Thyroid gland (tissue), 4 donors: Measurements from ENCODE around the gene CIP2A. TPM values are rescaled to one million over a fixed set of nuclear protein-coding genes. Genes with fewer than 3 reads are reported as not detected.

Source experiments
- DNase-seq, 2 donors: peaks; one replicate each; pipeline ENCODE4 v3.0.0-alpha.2; 2019
- H3K27ac ChIP-seq, 3 donors: fragments of 200-600 bp; sonication (generic); 1 replicate in 2 of 3; 2 replicates in 1 of 3; pipeline ENCODE4 v1.5.1; 2016 to 2019; ENCODE audit warnings: mild to moderate bottlenecking in 1 of 3, moderate library complexity in 1 of 3
- H3K27me3 ChIP-seq: fragments of 200-600 bp; sonication (generic); one replicate; pipeline ENCODE4 v1.5.1; 2019
- H3K36me3 ChIP-seq, 2 donors: fragments of 200-600 bp; sonication (generic); one replicate each; pipeline ENCODE4 v1.5.1; 2016 to 2019
- H3K4me1 ChIP-seq, 2 donors: fragments of 200-600 bp; sonication (generic); one replicate each; pipeline ENCODE4 v1.5.1; 2017 to 2019
- H3K4me3 ChIP-seq, 3 donors: fragments of 200-600 bp; sonication (generic); replicated peaks in 1 of 3; 1 replicate in 2 of 3; 2 replicates in 1 of 3; pipeline ENCODE4 v1.5.1; 2016; ENCODE audit warnings: mild to moderate bottlenecking in 1 of 3
- H3K9me3 ChIP-seq: fragments of 200-600 bp; sonication (generic); one replicate; pipeline ENCODE4 v1.5.1; 2017
- POLR2A ChIP-seq, 2 donors: fragments of 450-650 bp; IDR thresholded peaks; one replicate each; pipeline ENCODE4 v1.6.1; 2017; ENCODE audit warnings: antibody characterized with exemption in 2 of 2, mild to moderate bottlenecking in 2 of 2, moderate library complexity in 1 of 2
- WGBS, 2 donors: methylation state at CpG; one replicate each; pipeline ENCODE4 v1.1.5; 2017; 5-methylcytosine and 5-hydroxymethylcytosine counted together
- intact Hi-C: fragments of 100-400 bp; cut with DNase I; formaldehyde crosslinking; loops from one replicate; pipeline ENCODE4 v1.15.1; 2023
- total RNA-seq, 4 donors: library from RNA; depleted of rRNA; stranded (reverse); fragments of >200 nt; gene quantifications; one replicate each; pipeline ENCODE4 v1.2.3, GENCODE V29; 2016
- TF ChIP-seq, protein P1 (sequence below), 6 experiments: fragments of 200-600 bp in 3 of 6; fragments of 450-650 bp in 3 of 6; sonication (generic) in 3 of 6; IDR thresholded peaks; one replicate each; pipeline ENCODE4 v1.5.1; 2016 to 2019; ENCODE audit warnings: antibody characterized with exemption in 6 of 6, mild to moderate bottlenecking in 2 of 6, inconsistent platforms in 1 of 6, moderate library complexity in 1 of 6

CIP2A gene
- total RNA-seq, 4 donors from 2014 or later: 3.6 to 8.1 (median 3.8) TPM

DNA sequence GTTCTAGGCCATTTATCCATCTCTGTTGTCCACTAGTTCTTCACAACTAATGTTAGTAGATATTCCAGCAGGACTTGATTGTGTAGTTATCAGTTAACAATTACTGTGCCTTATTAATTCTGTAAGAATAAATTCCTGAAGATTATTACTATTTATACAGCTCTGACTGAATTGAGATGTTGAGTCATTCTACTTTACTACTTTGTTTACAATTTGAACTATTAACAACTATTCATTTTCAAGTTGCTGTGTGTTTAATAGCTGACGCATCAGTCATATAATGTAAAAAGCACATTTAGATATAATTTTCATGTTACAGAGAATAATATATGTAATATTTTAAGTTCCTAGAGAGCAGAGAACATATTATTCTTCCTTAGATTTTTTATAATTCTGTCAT, 21.4 kb upstream of the CIP2A start:
- Histone ChIP-seq H3K27ac (no peak overlapping the region), H3K36me3 (no peaks in the 10 kb centered on the region), H3K4me1 (no peaks in the 10 kb centered on the region), H3K27me3 (no peaks in the 10 kb centered on the region), H3K4me3 (no peak overlapping the region), H3K9me3 (no peaks in the 10 kb centered on the region)
- intact Hi-C loops: no loop called here
- 97 to 100% methylated on average over 1 of the region's 1 CpG for WGBS, 2 donors
- DNase-seq: no peak
- no peak for TF ChIP-seq POLR2A (IDR thresholded peaks at IDR 0.05)
- TF ChIP-seq, protein P1, sequence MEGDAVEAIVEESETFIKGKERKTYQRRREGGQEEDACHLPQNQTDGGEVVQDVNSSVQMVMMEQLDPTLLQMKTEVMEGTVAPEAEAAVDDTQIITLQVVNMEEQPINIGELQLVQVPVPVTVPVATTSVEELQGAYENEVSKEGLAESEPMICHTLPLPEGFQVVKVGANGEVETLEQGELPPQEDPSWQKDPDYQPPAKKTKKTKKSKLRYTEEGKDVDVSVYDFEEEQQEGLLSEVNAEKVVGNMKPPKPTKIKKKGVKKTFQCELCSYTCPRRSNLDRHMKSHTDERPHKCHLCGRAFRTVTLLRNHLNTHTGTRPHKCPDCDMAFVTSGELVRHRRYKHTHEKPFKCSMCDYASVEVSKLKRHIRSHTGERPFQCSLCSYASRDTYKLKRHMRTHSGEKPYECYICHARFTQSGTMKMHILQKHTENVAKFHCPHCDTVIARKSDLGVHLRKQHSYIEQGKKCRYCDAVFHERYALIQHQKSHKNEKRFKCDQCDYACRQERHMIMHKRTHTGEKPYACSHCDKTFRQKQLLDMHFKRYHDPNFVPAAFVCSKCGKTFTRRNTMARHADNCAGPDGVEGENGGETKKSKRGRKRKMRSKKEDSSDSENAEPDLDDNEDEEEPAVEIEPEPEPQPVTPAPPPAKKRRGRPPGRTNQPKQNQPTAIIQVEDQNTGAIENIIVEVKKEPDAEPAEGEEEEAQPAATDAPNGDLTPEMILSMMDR (IDR thresholded peaks at IDR 0.05): no peak

- intact Hi-C loops: loop anchor here (10.0 kb wide), 1 partner anchor 1174 kb away; no protein-coding TSS in a partner anchor
- 79 to 85% methylated on average over 4 of the region's 4 CpGs for WGBS, 2 donors
- TF ChIP-seq POLR2A (IDR thresholded peaks at IDR 0.05): no peak
- TF ChIP-seq, protein P1 (IDR thresholded peaks at IDR 0.05): no peak
These were observed 19.5 kb upstream of the CIP2A start for GRCh38 chr3:108608750-108609149.

DNA sequence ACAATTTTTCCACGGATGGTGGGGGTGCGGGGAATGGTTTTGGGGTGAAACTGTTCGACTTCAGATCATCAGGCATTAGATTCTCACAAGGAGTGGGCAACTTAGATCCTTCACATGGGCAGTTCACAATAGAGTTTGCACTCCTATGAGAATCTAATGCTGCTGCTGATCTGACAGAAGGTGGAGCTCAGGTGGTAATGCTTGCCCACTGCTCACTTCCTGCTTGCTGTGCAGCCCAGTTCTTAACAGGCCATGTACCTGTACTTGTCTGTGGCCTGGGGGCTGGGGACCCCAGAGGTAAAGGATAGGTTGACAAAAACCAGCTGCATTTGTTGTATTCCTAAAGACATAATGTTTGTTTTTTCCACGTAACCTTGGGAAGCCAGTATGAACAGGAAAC, 16.3 kb upstream of the CIP2A start:
- no peaks in the 10 kb centered on the region for H3K27me3 ChIP-seq
- no peak for TF ChIP-seq POLR2A (IDR thresholded peaks at IDR 0.05)
- TF ChIP-seq, protein P1 (IDR thresholded peaks at IDR 0.05): no peak
- no peak overlapping the region for H3K27ac ChIP-seq
- H3K4me1 ChIP-seq: peaks cover 7 to 11% of the 10 kb centered on the region in 2 donors
- intact Hi-C loops: loop anchor here (10.0 kb wide), 1 partner anchor 1171 kb away; no protein-coding TSS in a partner anchor
- no peaks in the 10 kb centered on the region for H3K36me3 ChIP-seq
- H3K9me3 ChIP-seq: no peaks in the 10 kb centered on the region
- no peak overlapping the region for H3K4me3 ChIP-seq
- DNase-seq: no peak
- WGBS, 2 donors: 72 to 84% methylated on average over 4 of the region's 4 CpGs

More at GRCh38 chr3:108608750-108609149, 19.5 kb upstream of the CIP2A start:
- Histone ChIP-seq H3K27me3 (no peaks in the 10 kb centered on the region), H3K4me1 (no peaks in the 10 kb centered on the region), H3K4me3 (no peak overlapping the region), H3K27ac (no peak overlapping the region), H3K9me3 (no peaks in the 10 kb centered on the region), H3K36me3 (no peaks in the 10 kb centered on the region)
- DNase-seq: no peak

- Histone ChIP-seq H3K27ac (no peak overlapping the region), H3K4me1 (peaks cover 7 to 11% of the 10 kb centered on the region in 2 donors), H3K36me3 (no peaks in the 10 kb centered on the region), H3K9me3 (no peaks in the 10 kb centered on the region), H3K4me3 (no peak overlapping the region), H3K27me3 (no peaks in the 10 kb centered on the region)
- TF ChIP-seq POLR2A (IDR thresholded peaks at IDR 0.05): no peak
- TF ChIP-seq, protein P1 (IDR thresholded peaks at IDR 0.05): no peak
- no peak for DNase-seq
- intact Hi-C loops: loop anchor here (10.0 kb wide), 1 partner anchor 1170 kb away; no protein-coding TSS in a partner anchor
- WGBS, 2 donors: 94 to 95% methylated on average over 2 of the region's 2 CpGs
These were observed 15.8 kb upstream of the CIP2A start for GRCh38 chr3:108605028-108605427.

GRCh38 chr3:108603691-108604090, 14.5 kb upstream of the CIP2A start:
- no peak for TF ChIP-seq POLR2A (IDR thresholded peaks at IDR 0.05)
- TF ChIP-seq, protein P1 (IDR thresholded peaks at IDR 0.05): no peak
- intact Hi-C loops: loop anchor here (10.0 kb wide), 1 partner anchor 1169 kb away; no protein-coding TSS in a partner anchor
- no peak overlapping the region for H3K27ac ChIP-seq

More at GRCh38 chr3:108603691-108604090, 14.5 kb upstream of the CIP2A start:
- Histone ChIP-seq H3K36me3 (no peaks in the 10 kb centered on the region), H3K9me3 (no peaks in the 10 kb centered on the region), H3K4me1 (peaks cover 7 to 11% of the 10 kb centered on the region in 2 donors), H3K4me3 (no peak overlapping the region), H3K27me3 (no peaks in the 10 kb centered on the region)
- no peak for DNase-seq
